ENCODE data around the gene PRSS8.
A peak's percentile ranks its signal among the peaks of the same experiment; 100 is the strongest.

Gene PRSS8

GRCh38 chr16:31128711-31129567 is 6.6 kb downstream of the PRSS8 start:
- DNase-seq (ENCODE audit: low spot score) = peak; percentile 12

GRCh38 chr16:31127182-31127581 is 8.3 kb downstream of the PRSS8 start:
- no peak for DNase-seq (ENCODE audit: low spot score)

GRCh38 chr16:31125844-31126243 is 9.7 kb downstream of the PRSS8 start:
- DNase-seq (ENCODE audit: low spot score) = no peak

GRCh38 chr16:31120129-31120528 is 15.4 kb downstream of the PRSS8 start:
- DNase-seq (ENCODE audit: low spot score) = no peak

- DNase-seq (ENCODE audit: low spot score) = no peak
These were observed 17.0 kb downstream of the PRSS8 start for GRCh38 chr16:31118223-31119155.

GRCh38 chr16:31117384-31118222 is 17.9 kb downstream of the PRSS8 start, which contains the start of gene KAT8:
Gene KAT8 (plus strand): TSS chr16:31117664. CDS start chr16:31117682, 18 bp downstream.
- DNase-seq (ENCODE audit: low spot score) = peak; percentile 97

- no peak for DNase-seq (ENCODE audit: low spot score)
These were observed 21.1 kb downstream of the PRSS8 start for GRCh38 chr16:31114468-31114867.

- no peak for DNase-seq (ENCODE audit: low spot score)
These were observed 22.1 kb downstream of the PRSS8 start for GRCh38 chr16:31113121-31114120.

GRCh38 chr16:31112711-31113110 is 22.8 kb downstream of the PRSS8 start:
- DNase-seq (ENCODE audit: low spot score) = no peak

GRCh38 chr16:31111881-31112466 is 23.6 kb downstream of the PRSS8 start:
- no peak for DNase-seq (ENCODE audit: low spot score)

GRCh38 chr16:31110106-31111034 is 25.2 kb downstream of the PRSS8 start:
- DNase-seq (ENCODE audit: low spot score) = no peak

- DNase-seq (ENCODE audit: low spot score) = no peak
These were observed 25.9 kb downstream of the PRSS8 start for GRCh38 chr16:31109622-31110021.

GRCh38 chr16:31108794-31109558 is 26.6 kb downstream of the PRSS8 start:
- DNase-seq (ENCODE audit: low spot score) = no peak

GRCh38 chr16:31108035-31108793 is 27.3 kb downstream of the PRSS8 start, which contains the start of gene BCKDK:
Gene BCKDK (plus strand): TSS chr16:31108386. CDS start chr16:31109224, 838 bp downstream.
- peak; percentile 61 for DNase-seq (ENCODE audit: low spot score)

GRCh38 chr16:31107465-31107867 is 28.1 kb downstream of the PRSS8 start:
- DNase-seq (ENCODE audit: low spot score) = no peak

GRCh38 chr16:31106509-31107464 is 28.7 kb downstream of the PRSS8 start:
- DNase-seq (ENCODE audit: low spot score) = no peak

All from CD4-positive, alpha-beta T cell treated with Interleukin-2 at 100 ng/mL for 4 hours (primary cell).